GM12878 (cell line): ENCODE results near the gene COQ4. TPM values are rescaled to one million over a fixed set of nuclear protein-coding genes. Genes with fewer than 3 reads are reported as not detected.

ENCODE experiments used
- ATAC-seq: fragments of 200-7000 bp; cut with Tn5 transposase; 3 replicates; pipeline ENCODE4 v1.9.1; 2020; ENCODE audit warnings: mild to moderate bottlenecking, moderate library complexity
- BruUV-seq: library from RNA; stranded (reverse); fragments of 400-500 nt; replicated peaks from 2 replicates; lab custom pipeline; 2021; lab: Mats Ljungman, UMichigan
- CTCF ChIA-PET: fragments of 300-600 bp; sonication (Branson Sonifier 250); formaldehyde crosslinking; extraction: SDS; loops from one replicate; lab custom pipeline; 2021; ENCODE audit warnings: inconsistent platforms; lab: Yijun Ruan, JAX
- POLR2A ChIA-PET: fragments of 350-600 bp; formaldehyde crosslinking; extraction: SDS; loops from one replicate; lab custom pipeline; 2021; ENCODE audit warnings: inconsistent platforms; lab: Charles Lee
- RAD21 ChIA-PET: fragments of 300-600 bp; sonication (Branson Sonifier 250); formaldehyde crosslinking; loops from one replicate; lab custom pipeline; 2023; ENCODE audit warnings: antibody characterized with exemption; ENCODE audit not compliant: unreplicated experiment; lab: Charles Lee
- SMC1A ChIA-PET: fragments of 300-600 bp; sonication (Branson Sonifier 250); formaldehyde crosslinking; loops from one replicate; lab custom pipeline; 2023; ENCODE audit not compliant: unreplicated experiment, uncharacterized antibody; lab: Charles Lee
- DNase-seq: peaks from one replicate; pipeline ENCODE4 v3.0.0-alpha.2; 2011; ENCODE audit warnings: low read depth, low spot score
- FAIRE-seq: peaks from 3 replicates; lab custom pipeline; 2011; peaks lifted over from hg19 to GRCh38; lab: Jason Lieb, UNC
- H2AFZ ChIP-seq: 2 replicates; pipeline ENCODE4 v1.6.0; 2011; ENCODE audit warnings: low read depth, low read length, control low read depth; ENCODE audit not compliant: control insufficient read depth
- H3K27ac ChIP-seq: 2 replicates; pipeline ENCODE4 v1.5.1; 2011; ENCODE audit warnings: control low read depth; ENCODE audit not compliant: control insufficient read depth, insufficient read depth
- H3K27me3 ChIP-seq, 2 experiments: replicated peaks in 1 of 2; 2 replicates each; pipeline versions ENCODE4 v1.6.0 to v1.6.1; 2011; ENCODE audit warnings: low read length in 1 of 2; ENCODE audit not compliant: control insufficient read depth in 2 of 2, insufficient read depth in 2 of 2
- H3K36me3 ChIP-seq, 2 experiments: 2 replicates each; pipeline ENCODE4 v1.5.1; 2011; ENCODE audit warnings: low read length in 1 of 2; ENCODE audit not compliant: control insufficient read depth in 2 of 2, insufficient read depth in 2 of 2
- H3K4me1 ChIP-seq: 2 replicates; pipeline ENCODE4 v1.6.1; 2011; ENCODE audit warnings: mild to moderate bottlenecking, low read length, moderate library complexity, mixed read lengths; ENCODE audit not compliant: control insufficient read depth, insufficient read depth
- H3K4me2 ChIP-seq: 2 replicates; pipeline ENCODE4 v1.6.0; 2011; ENCODE audit warnings: control low read depth; ENCODE audit not compliant: control insufficient read depth, insufficient read depth
- H3K4me3 ChIP-seq: fragments of 200-600 bp; sonication (generic); 2 replicates; pipeline ENCODE4 v1.5.1; 2016
- H3K79me2 ChIP-seq: 2 replicates; pipeline ENCODE4 v1.6.0; 2011; ENCODE audit warnings: low read length; ENCODE audit not compliant: control insufficient read depth, insufficient read depth
- H3K9ac ChIP-seq: 2 replicates; pipeline ENCODE4 v1.8.0; 2011; ENCODE audit warnings: low read length, control low read depth, mixed read lengths; ENCODE audit not compliant: control insufficient read depth, insufficient read depth
- H3K9me3 ChIP-seq: replicated peaks from 3 replicates; pipeline ENCODE4 v1.5.1; 2011; ENCODE audit warnings: mild to moderate bottlenecking, low read length; ENCODE audit not compliant: control insufficient read depth, insufficient read depth
- H4K20me1 ChIP-seq: 2 replicates; pipeline ENCODE4 v1.6.0; 2011; ENCODE audit not compliant: control insufficient read depth, insufficient read depth
- DPF2 ChIP-seq: fragments of 450-650 bp; IDR thresholded peaks from 2 replicates; pipeline ENCODE4 v1.6.1; 2017; ENCODE audit warnings: mild to moderate bottlenecking
- EED ChIP-seq: sonication (generic); IDR thresholded peaks from 2 replicates; pipeline ENCODE4 v1.6.1; 2016; ENCODE audit warnings: antibody characterized with exemption, low read depth
- FOXM1 ChIP-seq: IDR thresholded peaks from 2 replicates; pipeline ENCODE4 v1.6.1; 2012; ENCODE audit warnings: low read depth, mild to moderate bottlenecking, inconsistent platforms, low read length, moderate library complexity
- IRF3 ChIP-seq: fragments of 450-650 bp; IDR thresholded peaks from 2 replicates; pipeline ENCODE4 v1.6.1; 2014; ENCODE audit warnings: mild to moderate bottlenecking
- MTA2 ChIP-seq: fragments of 450-650 bp; IDR thresholded peaks from 2 replicates; pipeline ENCODE4 v1.6.1; 2016; ENCODE audit warnings: low read depth, mild to moderate bottlenecking, moderate library complexity
- NBN ChIP-seq: fragments of 450-650 bp; IDR thresholded peaks from 2 replicates; pipeline ENCODE4 v1.6.1; 2016
- NFYA ChIP-seq: IDR thresholded peaks from 2 replicates; pipeline ENCODE4 v1.6.1; 2011; ENCODE audit warnings: low read depth, mild to moderate bottlenecking, low read length, improper control_type of control experiment, borderline replicate concordance
- RCOR1 ChIP-seq: conservative IDR thresholded peaks from 2 replicates; pipeline ENCODE4 v1.6.1; 2012; ENCODE audit warnings: low read depth, low read length, improper control_type of control experiment
- SIX5 ChIP-seq: IDR thresholded peaks from 2 replicates; pipeline ENCODE4 v1.6.1; 2011; ENCODE audit warnings: mild to moderate bottlenecking, low read depth, low read length, moderate library complexity; ENCODE audit not compliant: severe bottlenecking
- SREBF1 ChIP-seq: IDR thresholded peaks from 2 replicates; pipeline ENCODE4 v1.6.1; 2012; ENCODE audit warnings: mild to moderate bottlenecking, low read length
- SUPT20H ChIP-seq: IDR thresholded peaks from 2 replicates; pipeline ENCODE4 v1.6.1; 2011; ENCODE audit warnings: low read depth, mild to moderate bottlenecking, low read length, moderate library complexity, borderline replicate concordance; ENCODE audit not compliant: control insufficient read depth
- TBL1XR1 ChIP-seq: IDR thresholded peaks from 2 replicates; pipeline ENCODE4 v1.6.1; 2012; ENCODE audit warnings: low read depth, low read length, improper control_type of control experiment
- TCF3 ChIP-seq: IDR thresholded peaks from 2 replicates; pipeline ENCODE4 v1.6.1; 2012; ENCODE audit warnings: low read depth, mild to moderate bottlenecking, low read length, borderline replicate concordance; ENCODE audit not compliant: insufficient read depth
- WRNIP1 ChIP-seq: IDR thresholded peaks from 2 replicates; pipeline ENCODE4 v1.6.1; 2011; ENCODE audit warnings: low read depth, low read length, improper control_type of control experiment, borderline replicate concordance
- YY1 ChIP-seq: IDR thresholded peaks from 2 replicates; pipeline ENCODE4 v1.6.1; 2011; ENCODE audit warnings: low read depth, mild to moderate bottlenecking, low read length
- ZSCAN29 ChIP-seq: fragments of 450-650 bp; IDR thresholded peaks from 2 replicates; pipeline ENCODE4 v1.6.1; 2017; ENCODE audit warnings: mild to moderate bottlenecking, moderate library complexity
- WGBS: methylation state at CpG from one replicate; pipeline ENCODE4 v1.1.6; 2016; ENCODE audit warnings: low lambda C conversion rate; ENCODE audit not compliant: insufficient replicate concordance, insufficient coverage; ENCODE audit errors: missing lambda C conversion rate; 5-methylcytosine and 5-hydroxymethylcytosine counted together
- in situ Hi-C: fragments of 300-500 bp; cut with MboI; formaldehyde crosslinking; loops from 9 replicates; pipeline ENCODE4 v1.14.3; 2018; ENCODE audit warnings: mixed read lengths
- intact Hi-C: fragments of 100-400 bp; cut with micrococcal nuclease; formaldehyde crosslinking; loops from one replicate; pipeline ENCODE4 v1.14.2; 2022; ENCODE audit not compliant: unreplicated experiment
- polyA plus RNA-seq, 11 experiments: library from polyadenylated mRNA; depleted of rRNA in 4 of 11; unstranded in 6 of 11; stranded (reverse) in 5 of 11; fragments of >200 nt; fragmentation: Nextera tagmentation in 4 of 11; fragmentation: Illumina TruSeq in 1 of 11; extraction: Ambion mirVana in 4 of 11; extraction: Trizol in 1 of 11; gene quantifications; 1 replicate in 1 of 11; 2 replicates in 10 of 11; pipeline versions ENCODE4 v1.2.1 to v1.2.3, GENCODE V29; 2011 to 2016; ENCODE audit warnings: inconsistent platforms in 2 of 11, missing spikeins in 2 of 11, low read depth in 1 of 11
- total RNA-seq, 4 experiments: library from RNA; depleted of rRNA in 3 of 4; stranded (reverse); fragments of >200 nt in 3 of 4; fragmentation: Illumina TruSeq in 1 of 4; extraction: Trizol in 1 of 4; gene quantifications; 2 replicates each; pipeline versions ENCODE4 v1.2.1 to v1.2.3, GENCODE V29; 2013 to 2021
- TF ChIP-seq, protein P1 (sequence below): fragments of 450-650 bp; IDR thresholded peaks from 2 replicates; pipeline ENCODE4 v1.6.1; 2016; ENCODE audit warnings: mild to moderate bottlenecking
- TF ChIP-seq, protein P2 (sequence below): IDR thresholded peaks from 2 replicates; pipeline ENCODE4 v1.6.1; 2012; ENCODE audit warnings: mild to moderate bottlenecking, low read depth, low read length

The COQ4 gene
- total and polyA plus RNA-seq, 10 of the 15 experiments (the other 5 are each of a cell fraction or from before 2014, with no cell fraction given), result 3.8 to 64.1 (median 38.6) TPM

DNA sequence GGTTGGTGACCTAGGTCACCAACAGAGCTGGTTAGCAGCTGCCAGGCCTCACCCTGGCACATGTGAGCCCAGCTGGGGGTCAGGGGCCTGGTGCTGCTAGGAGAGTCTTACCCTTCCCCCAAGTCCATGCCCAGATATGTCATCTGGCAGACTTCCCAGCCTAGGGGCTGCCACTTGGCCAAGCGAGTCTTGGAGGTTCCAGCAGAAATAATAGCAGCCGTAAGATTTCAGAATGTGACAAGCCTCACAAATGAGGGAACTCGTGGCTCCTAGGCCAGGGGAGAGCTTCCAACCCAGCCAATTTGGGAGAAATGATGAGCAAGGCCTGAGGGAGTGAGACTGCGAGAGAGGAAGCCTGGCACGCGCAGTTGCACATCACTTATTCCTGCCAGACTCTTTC, 59.6 kb downstream of the COQ4 start (continued):
- TF ChIP-seq IRF3 (no peak), RCOR1 (no peak), NBN (no peak), ZSCAN29 (no peak), NFYA (no peak), SREBF1 (no peak), FOXM1 (no peak), MTA2 (no peak), DPF2 (no peak), WRNIP1 (no peak), EED (no peak), YY1 (no peak)

DNA sequence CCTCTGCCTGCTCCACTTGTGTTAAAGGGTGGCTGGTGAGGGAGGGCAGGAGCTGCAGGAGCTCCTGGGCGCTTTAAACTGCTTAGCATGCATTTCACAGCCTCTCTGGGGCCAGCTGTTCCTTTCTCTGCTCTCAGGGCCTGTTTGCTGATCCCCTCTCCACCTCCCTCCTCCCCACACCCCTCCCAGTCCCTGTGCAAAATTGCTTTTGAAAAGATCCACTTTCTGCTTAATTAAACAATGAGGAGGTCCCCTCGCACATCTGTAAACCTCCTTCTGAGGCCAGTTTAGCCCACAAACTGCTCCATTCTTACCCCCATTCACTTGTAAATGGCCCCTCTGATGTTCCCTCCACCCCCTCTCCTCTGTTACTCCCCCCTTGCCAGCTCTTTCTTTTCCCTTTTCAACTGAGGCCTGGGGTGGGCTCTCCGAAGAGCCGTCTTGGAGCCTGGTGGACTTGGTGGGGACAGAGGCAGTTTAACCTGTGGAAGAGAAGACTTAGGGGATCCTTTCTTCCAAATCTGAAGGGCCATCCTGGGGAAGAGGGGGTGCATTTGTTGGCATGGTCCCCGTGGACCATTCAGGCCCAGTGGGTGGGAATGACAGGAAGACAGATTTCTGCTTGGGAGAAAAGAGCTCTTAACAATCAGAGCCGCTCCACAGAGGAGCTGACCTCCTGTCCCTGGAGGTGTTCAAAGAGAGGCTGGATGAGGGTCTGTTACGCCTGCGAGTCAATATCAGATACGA, 60.5 kb downstream of the COQ4 start:
- no peaks in the 10 kb centered on the region for H3K79me2 ChIP-seq
- WGBS, result 88% methylated on average over 9 of the region's 9 CpGs
- H3K36me3 ChIP-seq, result peaks cover 10 to 16% of the 10 kb centered on the region in 2 experiments
- ATAC-seq, result no peak
- ChIA-PET CTCF (no interaction called here), RAD21 (no interaction called here), SMC1A (interaction anchor here (0.7 to 2.1 kb wide), 3 partner anchors 12 to 34 kb away, joined by 3 to 4 read pairs (median 3); partner anchors contain the start of gene URM1), POLR2A (interaction anchor here (0.6 to 0.7 kb wide), 2 partner anchors 37 to 83 kb away, joined by 3 to 9 read pairs; no protein-coding TSS in a partner anchor)
- H3K27ac ChIP-seq, result no peak overlapping the region
- H3K4me2 ChIP-seq, result no peak overlapping the region
- H3K4me3 ChIP-seq, result no peak overlapping the region
- H2AFZ ChIP-seq, result no peak overlapping the region
- intact Hi-C loops (no loop called here), in situ Hi-C loops (no loop called here)
- H4K20me1 ChIP-seq, result no peaks in the 10 kb centered on the region
- no peak overlapping the region for H3K9ac ChIP-seq
- DNase-seq, result no peak
- H3K4me1 ChIP-seq, result no peaks in the 10 kb centered on the region
- BruUV-seq, result no TSS peak
- no peak for FAIRE-seq
- no peaks in the 10 kb centered on the region for H3K9me3 ChIP-seq
- no peaks in the 10 kb centered on the region for H3K27me3 ChIP-seq
- TF ChIP-seq, protein P1, sequence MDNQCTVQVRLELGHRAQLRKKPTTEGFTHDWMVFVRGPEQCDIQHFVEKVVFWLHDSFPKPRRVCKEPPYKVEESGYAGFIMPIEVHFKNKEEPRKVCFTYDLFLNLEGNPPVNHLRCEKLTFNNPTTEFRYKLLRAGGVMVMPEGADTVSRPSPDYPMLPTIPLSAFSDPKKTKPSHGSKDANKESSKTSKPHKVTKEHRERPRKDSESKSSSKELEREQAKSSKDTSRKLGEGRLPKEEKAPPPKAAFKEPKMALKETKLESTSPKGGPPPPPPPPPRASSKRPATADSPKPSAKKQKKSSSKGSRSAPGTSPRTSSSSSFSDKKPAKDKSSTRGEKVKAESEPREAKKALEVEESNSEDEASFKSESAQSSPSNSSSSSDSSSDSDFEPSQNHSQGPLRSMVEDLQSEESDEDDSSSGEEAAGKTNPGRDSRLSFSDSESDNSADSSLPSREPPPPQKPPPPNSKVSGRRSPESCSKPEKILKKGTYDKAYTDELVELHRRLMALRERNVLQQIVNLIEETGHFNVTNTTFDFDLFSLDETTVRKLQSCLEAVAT, result no peak
- TF ChIP-seq, protein P2, sequence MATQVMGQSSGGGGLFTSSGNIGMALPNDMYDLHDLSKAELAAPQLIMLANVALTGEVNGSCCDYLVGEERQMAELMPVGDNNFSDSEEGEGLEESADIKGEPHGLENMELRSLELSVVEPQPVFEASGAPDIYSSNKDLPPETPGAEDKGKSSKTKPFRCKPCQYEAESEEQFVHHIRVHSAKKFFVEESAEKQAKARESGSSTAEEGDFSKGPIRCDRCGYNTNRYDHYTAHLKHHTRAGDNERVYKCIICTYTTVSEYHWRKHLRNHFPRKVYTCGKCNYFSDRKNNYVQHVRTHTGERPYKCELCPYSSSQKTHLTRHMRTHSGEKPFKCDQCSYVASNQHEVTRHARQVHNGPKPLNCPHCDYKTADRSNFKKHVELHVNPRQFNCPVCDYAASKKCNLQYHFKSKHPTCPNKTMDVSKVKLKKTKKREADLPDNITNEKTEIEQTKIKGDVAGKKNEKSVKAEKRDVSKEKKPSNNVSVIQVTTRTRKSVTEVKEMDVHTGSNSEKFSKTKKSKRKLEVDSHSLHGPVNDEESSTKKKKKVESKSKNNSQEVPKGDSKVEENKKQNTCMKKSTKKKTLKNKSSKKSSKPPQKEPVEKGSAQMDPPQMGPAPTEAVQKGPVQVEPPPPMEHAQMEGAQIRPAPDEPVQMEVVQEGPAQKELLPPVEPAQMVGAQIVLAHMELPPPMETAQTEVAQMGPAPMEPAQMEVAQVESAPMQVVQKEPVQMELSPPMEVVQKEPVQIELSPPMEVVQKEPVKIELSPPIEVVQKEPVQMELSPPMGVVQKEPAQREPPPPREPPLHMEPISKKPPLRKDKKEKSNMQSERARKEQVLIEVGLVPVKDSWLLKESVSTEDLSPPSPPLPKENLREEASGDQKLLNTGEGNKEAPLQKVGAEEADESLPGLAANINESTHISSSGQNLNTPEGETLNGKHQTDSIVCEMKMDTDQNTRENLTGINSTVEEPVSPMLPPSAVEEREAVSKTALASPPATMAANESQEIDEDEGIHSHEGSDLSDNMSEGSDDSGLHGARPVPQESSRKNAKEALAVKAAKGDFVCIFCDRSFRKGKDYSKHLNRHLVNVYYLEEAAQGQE, result no peak
- TF ChIP-seq TCF3 (no peak), TBL1XR1 (no peak), SUPT20H (no peak), SIX5 (no peak)
